Measurements from ENCODE around the gene LAMTOR4.

DNA sequence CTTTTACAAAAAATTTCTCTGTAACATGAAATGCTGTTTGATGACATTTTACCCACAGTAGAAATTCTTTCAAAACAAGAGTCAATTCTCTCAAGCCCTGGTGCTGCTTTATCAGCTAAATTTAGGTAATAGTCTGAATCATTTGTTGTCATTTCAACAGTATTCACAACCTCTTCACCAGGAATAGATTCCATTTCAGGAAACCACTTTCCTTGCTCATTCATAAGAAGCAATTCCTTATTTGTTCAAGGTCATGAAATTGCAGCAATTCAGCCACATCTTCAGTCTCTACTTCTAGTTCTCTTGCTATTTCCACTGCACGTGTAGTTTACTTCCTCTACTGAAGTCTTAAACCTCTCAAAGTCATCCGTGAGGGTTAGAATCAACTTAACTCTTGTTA is 43.1 kb downstream of the LAMTOR4 start:
- TF ChIP-seq, protein P1, sequence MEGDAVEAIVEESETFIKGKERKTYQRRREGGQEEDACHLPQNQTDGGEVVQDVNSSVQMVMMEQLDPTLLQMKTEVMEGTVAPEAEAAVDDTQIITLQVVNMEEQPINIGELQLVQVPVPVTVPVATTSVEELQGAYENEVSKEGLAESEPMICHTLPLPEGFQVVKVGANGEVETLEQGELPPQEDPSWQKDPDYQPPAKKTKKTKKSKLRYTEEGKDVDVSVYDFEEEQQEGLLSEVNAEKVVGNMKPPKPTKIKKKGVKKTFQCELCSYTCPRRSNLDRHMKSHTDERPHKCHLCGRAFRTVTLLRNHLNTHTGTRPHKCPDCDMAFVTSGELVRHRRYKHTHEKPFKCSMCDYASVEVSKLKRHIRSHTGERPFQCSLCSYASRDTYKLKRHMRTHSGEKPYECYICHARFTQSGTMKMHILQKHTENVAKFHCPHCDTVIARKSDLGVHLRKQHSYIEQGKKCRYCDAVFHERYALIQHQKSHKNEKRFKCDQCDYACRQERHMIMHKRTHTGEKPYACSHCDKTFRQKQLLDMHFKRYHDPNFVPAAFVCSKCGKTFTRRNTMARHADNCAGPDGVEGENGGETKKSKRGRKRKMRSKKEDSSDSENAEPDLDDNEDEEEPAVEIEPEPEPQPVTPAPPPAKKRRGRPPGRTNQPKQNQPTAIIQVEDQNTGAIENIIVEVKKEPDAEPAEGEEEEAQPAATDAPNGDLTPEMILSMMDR (IDR thresholded peaks at IDR 0.05), result no peak
- no peak for TF ChIP-seq POLR2A (IDR thresholded peaks at IDR 0.05)
